Hematopoietic multipotent progenitor cell treated with erythropoietin and hydrocortisone succinate and interleukin-3 and kit ligand, for 17 days (in vitro differentiated cells): ENCODE data around the gene CYP27C1.
"Not testable (repeated sequence)": the region's sequence is repeated elsewhere in the genome, so short reads cannot be mapped to it uniquely, and the experiment has no call there.

Source experiments
- DNase-seq: peaks from one replicate; pipeline ENCODE4 v3.0.0-alpha.2; 2015; ENCODE audit warnings: low spot score

CYP27C1 gene, protein sequence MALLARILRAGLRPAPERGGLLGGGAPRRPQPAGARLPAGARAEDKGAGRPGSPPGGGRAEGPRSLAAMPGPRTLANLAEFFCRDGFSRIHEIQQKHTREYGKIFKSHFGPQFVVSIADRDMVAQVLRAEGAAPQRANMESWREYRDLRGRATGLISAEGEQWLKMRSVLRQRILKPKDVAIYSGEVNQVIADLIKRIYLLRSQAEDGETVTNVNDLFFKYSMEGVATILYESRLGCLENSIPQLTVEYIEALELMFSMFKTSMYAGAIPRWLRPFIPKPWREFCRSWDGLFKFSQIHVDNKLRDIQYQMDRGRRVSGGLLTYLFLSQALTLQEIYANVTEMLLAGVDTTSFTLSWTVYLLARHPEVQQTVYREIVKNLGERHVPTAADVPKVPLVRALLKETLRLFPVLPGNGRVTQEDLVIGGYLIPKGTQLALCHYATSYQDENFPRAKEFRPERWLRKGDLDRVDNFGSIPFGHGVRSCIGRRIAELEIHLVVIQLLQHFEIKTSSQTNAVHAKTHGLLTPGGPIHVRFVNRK

DNA sequence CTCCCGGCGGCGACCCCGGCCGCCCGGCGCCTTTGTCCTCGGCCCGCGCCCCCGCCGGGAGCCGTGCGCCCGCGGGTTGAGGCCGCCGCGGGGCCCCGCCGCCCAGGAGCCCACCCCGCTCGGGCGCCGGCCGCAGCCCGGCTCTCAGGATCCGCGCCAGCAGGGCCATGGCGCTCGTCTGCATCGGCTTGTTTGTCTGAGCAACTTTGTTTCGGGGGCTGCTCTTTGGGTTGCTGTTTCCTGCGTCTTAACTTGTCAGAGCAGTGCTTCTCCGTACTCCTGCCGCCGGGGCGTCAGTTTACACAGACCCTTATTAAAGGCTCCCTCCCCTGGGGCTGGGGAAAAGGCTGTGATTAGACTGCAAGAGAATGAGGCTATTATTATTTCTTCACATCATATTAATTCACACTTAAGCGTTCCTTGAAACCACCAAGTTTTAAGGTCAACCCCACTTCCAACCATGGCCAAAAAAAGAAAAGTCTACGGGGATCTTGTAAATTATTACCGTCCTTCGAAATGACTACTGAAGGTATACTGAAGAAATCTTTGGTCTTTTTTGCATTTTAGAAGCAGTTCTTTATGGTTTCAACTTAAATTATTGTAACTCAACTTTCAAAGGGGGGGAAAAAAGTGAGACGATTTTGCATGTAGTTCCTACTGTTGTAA lies at the start of gene CYP27C1:
Gene CYP27C1, minus strand, starts transcription at position 198 of the 666 bp plus-strand sequence. Its CDS starts 29 bp downstream, at position 169.
- no peak for DNase-seq

DNA sequence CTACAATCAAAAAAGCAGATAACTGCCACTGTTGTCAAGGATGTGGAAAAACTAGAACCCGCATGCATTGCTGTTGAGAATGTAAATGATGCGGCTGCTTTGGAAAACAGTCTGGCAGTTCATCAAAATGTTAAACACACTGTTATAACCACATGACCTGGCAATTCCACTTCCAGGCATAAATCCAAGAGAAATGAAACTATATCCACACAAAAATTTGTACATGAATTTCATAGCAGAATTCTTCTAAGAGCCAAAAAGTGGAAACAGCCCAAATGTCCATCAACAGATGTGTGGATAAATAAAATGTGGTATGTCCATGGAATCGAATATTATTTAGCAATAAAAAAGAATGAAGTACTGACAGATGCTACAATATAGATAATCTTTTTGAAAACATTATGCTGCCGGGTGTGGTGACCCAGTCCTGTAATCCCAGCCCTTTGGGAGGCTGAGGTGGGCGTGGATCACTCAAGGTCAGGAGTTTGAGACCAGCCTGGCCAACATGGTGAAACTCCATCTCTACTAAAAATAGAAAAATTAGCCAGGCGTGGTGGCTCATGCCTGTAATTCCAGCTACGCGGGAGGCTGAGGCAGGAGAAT lies 41.8 kb upstream of the CYP27C1 start:
- no peak for DNase-seq

DNA sequence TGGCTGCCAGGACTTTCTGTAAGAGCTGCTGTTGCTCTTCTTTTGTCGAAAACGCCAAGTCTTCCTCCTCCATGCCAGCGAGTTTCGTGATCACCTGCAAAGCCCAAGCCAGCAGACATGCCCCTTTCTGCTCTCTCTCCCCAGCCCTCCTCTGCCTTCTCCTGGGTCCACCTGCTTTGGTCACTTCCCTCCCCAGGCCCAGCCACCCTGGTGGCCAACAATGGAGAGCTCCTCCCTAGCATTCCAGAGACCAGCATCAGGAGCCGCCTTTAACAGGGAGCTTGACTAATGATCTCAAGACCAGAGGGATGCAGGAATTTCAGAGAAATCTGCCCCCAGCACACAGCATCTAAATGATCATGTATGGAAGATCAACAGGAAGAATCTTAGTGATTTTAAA lies 39.3 kb upstream of the CYP27C1 start:
- no peak for DNase-seq

DNA sequence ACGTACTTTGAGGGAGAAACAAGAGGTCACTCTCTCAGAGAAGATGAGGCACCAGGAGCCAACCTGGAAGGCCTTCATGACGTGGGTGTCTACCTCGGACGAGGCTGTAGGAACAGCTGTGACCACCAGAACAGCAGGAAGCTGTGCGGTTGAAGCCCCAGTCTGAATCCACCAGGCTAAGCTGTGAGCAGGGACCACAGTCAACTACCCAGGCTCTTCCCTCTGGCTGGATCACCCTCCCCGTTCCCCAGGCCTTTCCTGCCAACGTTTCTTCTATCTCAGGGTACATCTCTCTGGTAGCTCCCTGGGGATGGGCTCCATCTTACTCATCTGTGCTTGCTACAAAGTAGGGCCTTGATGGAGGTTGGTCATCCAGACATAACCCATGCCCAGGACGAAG lies 36.8 kb upstream of the CYP27C1 start:
- DNase-seq, result no peak

DNA sequence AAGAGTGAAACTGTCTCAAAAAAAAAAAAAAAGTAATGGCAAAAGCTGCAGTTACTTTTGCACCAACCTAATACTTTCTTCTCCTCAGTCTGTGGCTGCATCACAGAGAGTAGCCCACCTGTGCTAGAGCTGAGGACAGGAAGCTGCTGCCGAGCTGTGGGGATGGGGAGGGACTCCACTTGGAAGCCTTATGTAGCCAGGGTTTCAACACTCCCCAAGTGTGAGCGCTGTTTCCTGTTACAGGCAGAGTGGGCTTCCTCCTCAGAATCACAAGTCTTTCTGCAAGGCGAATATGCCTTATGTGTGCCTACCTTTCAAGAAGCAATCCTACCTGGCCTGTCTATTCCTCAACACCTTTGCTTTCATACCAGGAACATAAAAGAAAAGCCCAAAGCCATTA lies 36.3 kb upstream of the CYP27C1 start:
- DNase-seq, result no peak

DNA sequence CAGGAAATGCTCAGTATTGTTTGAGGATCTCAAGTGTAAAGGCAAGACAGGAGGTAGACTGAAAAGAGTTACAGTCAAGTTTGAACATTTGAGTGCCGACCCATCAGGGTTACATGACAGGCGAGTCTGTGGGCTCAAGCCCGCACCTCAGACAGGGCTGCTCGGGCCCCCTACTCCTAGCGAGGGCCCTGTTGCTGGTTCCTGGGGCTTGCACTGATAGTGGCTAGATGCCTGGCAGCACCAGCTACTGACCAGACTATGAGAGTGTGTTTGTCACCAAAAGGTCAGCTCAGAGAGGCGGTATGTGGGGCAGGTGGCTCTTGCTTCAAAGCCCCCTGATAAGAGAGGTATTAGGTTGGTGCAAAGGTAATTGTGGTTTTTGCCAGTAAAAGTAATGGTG lies 35.6 kb upstream of the CYP27C1 start:
- DNase-seq, result no peak

DNA sequence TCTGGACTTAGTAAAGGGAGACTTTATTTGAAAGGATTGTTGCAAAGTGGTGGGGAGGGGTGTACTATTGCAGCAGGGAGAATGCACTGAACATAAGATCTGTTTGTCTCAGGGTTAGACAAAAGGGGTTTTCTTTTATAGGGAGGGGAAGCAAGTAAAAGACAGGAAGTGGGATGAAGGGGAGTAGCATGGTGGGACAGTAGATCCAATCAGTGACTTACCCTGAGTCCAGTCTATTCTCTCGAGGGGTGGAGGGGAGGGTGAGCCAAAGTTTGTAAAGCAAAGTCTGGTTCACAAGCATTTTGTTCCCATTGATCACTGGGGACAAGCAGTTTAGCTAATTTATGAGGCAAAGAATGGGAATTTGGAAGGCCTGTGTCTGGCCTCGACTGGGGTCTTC lies 35.0 kb upstream of the CYP27C1 start:
- no peak for DNase-seq

DNA sequence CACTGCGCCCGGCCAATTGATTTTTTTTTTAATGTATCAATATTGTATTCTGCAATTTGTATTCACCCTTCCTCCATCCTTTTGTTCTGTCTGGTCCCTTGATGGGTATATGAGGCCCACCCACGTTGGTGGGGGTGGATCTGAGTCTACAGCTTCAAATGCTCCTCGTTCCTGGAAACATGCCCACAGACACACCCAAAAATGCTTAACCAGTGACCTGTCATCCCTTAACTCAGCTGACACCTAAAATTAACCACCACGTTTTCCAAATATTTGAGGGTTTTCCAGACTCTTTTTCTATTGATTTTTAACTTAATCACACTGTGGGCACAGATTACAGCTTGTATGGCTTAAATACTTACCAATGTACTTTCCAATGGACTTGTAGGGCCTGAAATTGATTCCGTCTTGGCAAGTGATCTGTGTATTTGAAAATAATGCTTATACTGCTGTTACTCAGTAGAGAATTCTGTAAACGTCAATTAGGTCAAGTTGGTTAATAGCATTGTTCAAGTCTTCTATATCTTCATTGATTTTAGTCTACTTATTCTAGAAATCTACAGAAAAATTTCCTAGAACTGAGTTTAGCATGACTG lies 34.4 kb upstream of the CYP27C1 start:
- DNase-seq, result no peak

DNA sequence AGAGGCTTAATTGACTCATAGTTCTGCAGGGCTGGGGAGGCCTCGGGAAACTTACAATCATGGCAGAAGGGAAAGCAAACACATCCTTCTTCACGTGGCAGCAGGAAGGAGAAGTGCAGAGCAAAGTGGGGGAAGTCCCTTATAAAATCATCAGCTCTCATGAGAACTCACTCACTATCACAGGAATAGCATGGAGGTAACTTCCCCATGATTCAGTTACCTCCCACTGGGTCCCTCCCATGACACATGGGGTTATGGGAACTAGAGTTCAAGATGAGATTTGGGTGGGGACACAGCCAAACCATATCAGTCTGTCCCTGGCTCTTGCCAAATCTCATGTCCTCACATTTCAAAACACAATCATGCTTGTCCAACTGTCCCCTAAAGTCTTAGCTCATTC lies 21.1 kb upstream of the CYP27C1 start:
- not testable (repeated sequence) for DNase-seq

DNA sequence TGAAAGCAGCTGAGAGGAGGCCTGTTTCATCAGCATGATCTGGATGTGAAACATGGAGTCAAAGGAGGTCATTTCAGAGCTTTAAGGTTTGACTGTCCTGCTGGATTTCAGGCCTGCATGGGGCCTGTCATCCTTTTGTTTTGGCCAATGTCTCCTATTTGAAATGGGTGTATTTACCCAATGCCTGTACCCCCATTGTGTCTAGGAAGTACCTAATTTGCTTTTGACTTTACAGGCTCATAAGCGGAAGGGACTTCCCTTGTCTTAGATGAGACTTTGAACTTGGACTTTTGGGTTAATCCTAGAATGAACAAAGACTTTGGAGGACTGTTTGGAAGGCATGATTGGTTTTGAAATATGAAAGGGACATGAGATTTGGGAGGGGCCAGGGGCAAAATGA lies 19.3 kb upstream of the CYP27C1 start:
- DNase-seq, result no peak

DNA sequence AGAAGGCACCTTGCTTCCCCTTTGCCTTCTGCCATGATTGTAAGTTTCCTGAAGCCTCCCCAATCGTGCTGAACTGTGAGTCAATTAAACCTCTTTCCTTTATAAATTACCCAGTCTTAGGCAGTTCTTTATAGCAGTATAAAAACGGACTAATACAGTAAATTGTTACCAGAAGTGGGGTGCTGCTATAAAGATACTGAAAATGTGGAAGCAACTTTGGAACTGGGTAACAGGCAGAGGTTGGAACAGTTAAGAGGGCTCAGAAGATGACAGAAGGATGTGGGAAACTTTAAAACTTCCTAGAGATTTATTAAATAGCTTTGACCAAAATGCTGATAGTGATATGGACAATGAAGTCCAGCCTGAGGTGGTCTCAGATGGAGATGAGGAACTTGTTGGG lies 17.7 kb upstream of the CYP27C1 start:
- DNase-seq, result not testable (repeated sequence)

DNA sequence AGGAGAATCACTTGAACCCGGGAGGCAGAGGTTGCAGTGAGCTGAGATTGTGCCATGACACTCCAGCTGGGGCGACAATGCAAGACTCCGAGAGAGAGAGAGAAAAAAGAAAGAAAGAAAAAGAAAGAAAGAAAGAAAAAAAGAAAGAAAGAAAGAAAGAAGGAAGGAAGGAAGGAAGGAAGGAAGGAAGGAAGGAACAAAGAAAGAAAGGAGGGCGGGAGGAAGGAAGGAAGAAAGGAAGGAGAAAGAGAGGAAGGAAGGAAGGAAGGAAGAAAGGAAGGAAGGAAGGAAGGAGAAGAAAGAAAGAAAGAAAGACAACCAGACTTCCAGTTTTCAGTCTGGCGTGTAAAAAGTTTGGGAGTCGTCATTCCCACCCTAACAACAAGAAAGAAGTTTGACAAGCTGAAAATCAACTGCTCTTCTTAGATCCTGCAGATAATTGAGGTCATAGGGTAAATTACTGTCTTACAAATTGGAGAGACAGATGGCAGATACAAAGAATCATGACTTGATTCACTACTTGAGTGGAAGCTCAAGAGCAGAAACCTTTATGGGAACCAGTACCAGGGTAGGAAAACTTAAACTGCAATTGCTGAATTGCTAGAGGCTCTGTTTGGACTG lies 15.1 kb upstream of the CYP27C1 start:
- no peak for DNase-seq

DNA sequence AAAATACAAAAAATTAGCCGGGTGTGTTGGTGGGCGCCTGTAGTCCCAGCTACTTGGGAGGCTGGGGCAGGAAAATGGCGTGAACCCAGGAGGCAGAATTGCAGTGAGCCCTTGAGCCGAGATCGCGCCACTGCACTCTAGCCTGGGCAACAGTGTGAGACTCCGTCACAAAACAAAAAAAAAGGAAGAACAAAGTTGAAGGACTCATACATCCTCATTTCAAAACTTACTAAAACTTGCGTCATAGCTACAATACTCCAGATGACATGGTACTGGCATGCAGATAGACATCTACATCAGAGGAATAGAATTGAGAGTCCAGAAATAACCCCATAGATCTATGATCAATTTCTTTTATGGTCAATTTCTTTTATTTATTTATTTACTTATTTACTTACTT lies 13.6 kb upstream of the CYP27C1 start:
- no peak for DNase-seq

DNA sequence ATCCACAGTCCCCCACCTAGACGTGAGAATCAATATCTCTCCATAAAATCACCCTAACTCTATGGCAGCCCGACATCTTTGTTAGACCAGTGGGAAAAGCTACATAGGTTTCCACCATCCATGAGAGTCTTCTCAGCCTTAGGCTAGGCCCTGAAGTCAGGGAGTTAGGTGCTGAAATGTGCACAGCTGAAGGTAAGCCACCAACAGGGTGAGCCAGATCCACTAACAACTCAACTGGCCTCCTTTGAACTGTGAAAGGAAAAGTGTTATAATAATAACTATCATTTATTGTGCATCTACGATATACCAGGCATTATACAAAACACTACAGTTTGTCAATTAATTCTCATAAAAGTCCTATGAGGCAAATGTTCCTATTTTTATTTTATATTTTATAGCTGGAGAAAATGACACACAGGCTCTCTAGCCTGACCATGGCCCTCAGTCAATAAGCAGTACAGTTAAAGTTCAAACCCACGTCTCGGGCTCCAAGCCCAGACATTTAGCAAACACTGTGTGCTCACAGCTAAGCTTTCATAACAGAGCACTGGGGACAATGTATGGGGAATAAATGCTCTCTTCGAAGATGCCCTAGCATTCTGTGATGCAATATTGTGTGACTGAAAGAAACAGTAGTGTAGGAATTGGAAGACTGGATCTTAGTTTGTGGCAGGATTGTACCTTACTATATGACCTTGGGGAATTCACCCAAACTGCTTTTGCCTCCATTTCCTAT lies 11.2 kb upstream of the CYP27C1 start:
- no peak for DNase-seq

DNA sequence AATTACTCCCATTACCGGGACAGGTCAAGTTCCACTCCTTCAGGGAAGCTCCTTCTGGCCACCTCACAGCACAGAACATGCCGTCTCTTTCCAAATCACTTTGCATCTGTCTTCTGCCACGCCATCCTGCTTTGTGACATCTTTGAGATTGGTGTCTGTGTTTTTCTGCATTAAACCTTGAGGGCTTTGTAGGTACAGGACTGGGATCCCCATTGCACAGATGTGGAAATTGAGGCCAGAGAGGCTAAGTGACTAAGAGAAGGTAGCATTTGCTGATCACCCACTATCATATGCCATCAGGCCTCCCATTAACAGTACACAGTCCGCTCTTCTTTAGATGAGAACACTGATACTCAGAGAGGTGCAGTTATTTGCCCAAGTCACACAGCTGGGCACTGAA lies 9.5 kb upstream of the CYP27C1 start:
- DNase-seq, result no peak

DNA sequence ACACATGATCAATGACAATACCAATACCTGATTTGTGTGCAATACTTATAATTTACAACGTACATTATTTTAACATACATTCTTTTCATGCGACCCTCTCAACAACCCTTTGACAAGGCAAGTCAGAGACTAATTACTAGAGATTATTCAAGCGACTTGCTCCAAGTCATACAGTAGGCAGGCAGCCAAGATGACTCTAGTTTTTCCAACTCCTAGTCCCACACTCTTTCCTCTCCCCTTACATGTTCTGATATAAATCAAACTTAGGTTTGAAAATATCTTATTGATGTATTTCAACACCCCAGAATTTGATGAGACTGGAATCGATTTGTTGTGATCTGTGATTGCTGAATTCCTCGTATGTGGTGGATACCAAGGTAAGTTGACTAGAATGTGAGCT lies 8.0 kb upstream of the CYP27C1 start:
- DNase-seq, result no peak

DNA sequence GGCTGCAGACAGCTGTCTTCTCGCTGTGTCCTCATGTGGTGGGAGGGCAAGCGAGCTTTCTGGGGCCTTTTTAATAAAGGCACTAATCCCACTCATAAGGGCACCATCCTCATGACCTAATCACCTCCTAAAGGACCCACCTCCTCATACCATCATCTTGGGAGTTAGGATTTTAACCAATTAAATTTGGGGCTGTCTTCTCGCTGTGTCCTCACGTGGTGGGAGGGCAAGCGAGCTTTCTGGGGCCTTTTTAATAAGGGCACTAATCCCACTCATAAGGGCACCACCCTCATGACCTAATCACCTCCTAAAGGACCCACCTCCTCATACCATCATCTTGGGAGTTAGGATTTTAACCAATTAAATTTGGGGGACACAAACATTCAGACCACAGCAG lies 7.2 kb upstream of the CYP27C1 start:
- not testable (repeated sequence) for DNase-seq

DNA sequence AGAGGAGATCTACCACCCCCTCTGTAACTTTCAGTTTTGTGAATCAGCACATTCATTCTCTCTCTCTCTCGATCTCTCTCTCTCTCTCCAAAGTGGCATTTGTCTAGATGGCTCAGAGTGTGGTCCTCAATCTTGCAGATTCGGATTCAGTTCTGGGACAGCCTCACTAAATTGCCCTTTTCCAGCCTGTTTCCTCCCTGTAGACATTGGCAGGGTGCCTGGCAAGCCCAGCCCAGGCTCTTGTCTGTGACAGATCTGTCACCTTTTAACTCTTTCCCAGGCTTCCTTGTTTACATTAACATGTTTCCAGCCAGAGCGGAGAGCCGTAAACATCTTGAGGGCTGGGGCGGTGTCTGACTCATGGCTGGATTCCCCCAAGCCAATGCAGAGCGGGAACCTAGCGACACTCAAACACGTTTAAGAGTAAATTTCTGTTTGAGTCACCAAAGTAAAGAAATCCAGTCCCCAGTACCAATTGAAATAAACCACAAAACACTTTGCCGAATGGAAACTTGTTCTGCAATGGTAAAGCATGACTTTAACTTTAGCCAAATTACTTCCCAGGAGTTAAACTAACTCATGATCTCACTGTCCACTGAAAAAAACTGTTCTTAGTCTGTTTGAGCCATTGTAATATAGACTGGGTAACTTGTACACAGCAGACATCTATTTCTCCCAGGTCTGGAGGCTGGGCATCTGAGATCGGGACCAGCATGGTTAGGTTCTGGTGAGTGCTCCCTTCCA lies 6.6 kb upstream of the CYP27C1 start:
- no peak for DNase-seq

DNA sequence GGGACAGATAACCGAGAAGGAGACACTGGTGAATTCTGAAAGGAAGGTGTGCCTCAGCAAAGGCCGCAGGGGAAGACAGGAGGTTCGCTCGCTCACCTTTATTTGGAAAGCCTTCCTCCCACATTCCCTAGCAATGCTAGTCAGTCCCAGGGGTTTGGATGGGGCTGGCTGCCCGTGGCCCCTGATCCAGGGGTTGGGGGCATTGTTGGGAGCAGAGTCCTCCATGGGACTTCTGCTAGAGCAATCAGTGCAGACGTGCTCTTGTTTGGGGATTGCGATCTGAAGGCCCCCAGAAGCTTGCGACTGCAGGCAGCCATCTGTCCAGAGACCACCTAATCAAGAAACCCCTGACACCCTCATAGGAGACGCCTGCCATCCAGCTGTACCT lies 6.0 kb upstream of the CYP27C1 start:
- no peak for DNase-seq

DNA sequence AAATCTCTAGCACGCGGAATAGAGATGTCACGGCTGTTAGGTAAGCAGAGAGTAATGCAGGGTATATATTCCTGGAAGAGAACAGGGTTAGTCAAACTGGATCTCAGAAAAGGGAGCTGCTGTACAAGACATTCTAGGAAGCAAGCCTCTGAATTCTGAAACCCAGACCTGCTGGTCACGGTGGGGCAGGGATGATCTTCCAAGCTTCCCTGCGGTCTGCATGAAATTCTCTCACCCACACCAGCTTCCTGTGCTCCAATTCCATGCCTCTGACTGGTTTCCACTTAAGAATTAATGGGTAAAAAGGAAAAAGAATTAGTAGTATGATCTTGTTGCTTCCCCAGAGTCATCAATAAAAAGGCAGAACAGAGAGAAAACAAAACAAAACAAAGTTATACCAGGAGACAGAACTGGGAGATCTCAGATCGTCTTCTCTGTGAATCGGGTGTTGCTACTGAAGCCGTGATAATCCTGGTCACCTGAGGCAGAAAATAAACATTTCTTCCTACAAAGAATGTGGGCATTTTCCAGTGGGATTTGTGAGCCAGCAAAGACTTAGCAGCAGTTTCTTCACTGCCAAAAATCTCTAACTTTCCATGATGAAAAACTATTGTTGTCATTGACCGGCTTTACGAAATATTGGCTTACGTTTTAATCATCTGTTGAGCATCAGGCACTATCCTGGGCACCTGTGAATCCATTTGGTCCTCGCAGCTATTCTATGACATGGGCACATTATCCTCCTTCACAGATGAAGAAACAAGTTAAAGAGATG lies 5.3 kb upstream of the CYP27C1 start:
- DNase-seq, result no peak
